OCI-LY1 (cell line): Measurements from ENCODE around the gene LRFN4.

ENCODE experiments used
- EZH2 ChIP-seq: fragments of 200-600 bp; sonication (generic), shearing (Covaris generic); IDR thresholded peaks from 2 replicates; pipeline ENCODE4 v1.8.0; 2017; ENCODE audit warnings: borderline replicate concordance, mixed run types, mild to moderate bottlenecking, antibody characterized with exemption, low read length, moderate library complexity, mixed read lengths
- TF ChIP-seq, protein P1 (sequence below): fragments of 200-600 bp; sonication (generic), shearing (Covaris generic); IDR thresholded peaks from 2 replicates; pipeline ENCODE4 v1.5.1; 2017; ENCODE audit warnings: mild to moderate bottlenecking, antibody characterized with exemption, low read length, moderate library complexity, mixed read lengths

DNA sequence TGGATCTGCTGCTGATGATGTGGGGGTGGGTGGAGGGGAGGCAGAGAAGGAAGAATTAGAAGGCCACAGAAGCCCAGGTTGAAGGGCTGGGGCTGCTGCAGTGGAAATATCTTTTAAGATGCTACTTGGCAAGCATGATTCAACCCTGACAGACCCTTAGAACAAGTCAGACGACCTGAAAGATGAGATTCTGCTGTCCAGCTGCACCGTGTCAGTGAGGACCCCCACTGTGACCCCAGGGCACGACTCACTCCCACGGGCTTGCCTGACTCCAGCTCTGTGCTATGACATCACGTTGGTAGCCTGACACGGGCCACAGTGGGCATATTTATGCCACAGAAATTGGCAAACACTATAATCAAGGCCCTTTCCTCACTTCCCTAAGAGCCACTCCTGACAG lies 36.0 kb downstream of the LRFN4 start:
- TF ChIP-seq, protein P1, sequence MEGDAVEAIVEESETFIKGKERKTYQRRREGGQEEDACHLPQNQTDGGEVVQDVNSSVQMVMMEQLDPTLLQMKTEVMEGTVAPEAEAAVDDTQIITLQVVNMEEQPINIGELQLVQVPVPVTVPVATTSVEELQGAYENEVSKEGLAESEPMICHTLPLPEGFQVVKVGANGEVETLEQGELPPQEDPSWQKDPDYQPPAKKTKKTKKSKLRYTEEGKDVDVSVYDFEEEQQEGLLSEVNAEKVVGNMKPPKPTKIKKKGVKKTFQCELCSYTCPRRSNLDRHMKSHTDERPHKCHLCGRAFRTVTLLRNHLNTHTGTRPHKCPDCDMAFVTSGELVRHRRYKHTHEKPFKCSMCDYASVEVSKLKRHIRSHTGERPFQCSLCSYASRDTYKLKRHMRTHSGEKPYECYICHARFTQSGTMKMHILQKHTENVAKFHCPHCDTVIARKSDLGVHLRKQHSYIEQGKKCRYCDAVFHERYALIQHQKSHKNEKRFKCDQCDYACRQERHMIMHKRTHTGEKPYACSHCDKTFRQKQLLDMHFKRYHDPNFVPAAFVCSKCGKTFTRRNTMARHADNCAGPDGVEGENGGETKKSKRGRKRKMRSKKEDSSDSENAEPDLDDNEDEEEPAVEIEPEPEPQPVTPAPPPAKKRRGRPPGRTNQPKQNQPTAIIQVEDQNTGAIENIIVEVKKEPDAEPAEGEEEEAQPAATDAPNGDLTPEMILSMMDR, result no peak
- no peak for TF ChIP-seq EZH2
